Thoracic aorta (tissue), 2 donors: ENCODE measurements around the gene CHRND. TPM values are rescaled to one million over a fixed set of nuclear protein-coding genes. Genes with fewer than 3 reads are reported as not detected.

Source experiments
- ATAC-seq: fragments of 150-250 bp; one replicate; pipeline ENCODE4 v1.8.0; 2017; ENCODE audit warnings: low read depth; ENCODE audit not compliant: insufficient number of reproducible peaks, low FRiP score
- DNase-seq: peaks from one replicate; pipeline ENCODE4 v3.0.0-alpha.2; 2020; ENCODE audit warnings: low spot score
- H3K27ac ChIP-seq, 2 donors: fragments of 200-600 bp; sonication (generic); 1 replicate in 1 of 2; 2 replicates in 1 of 2; pipeline ENCODE4 v1.5.1; 2016; ENCODE audit warnings: mild to moderate bottlenecking in 2 of 2, moderate library complexity in 2 of 2
- H3K27me3 ChIP-seq: fragments of 200-600 bp; sonication (generic); replicated peaks from 2 replicates; pipeline ENCODE4 v1.6.0; 2016; ENCODE audit warnings: mild to moderate bottlenecking; ENCODE audit not compliant: insufficient read depth
- H3K36me3 ChIP-seq: fragments of 200-600 bp; sonication (generic); one replicate; pipeline ENCODE4 v1.5.1; 2016
- H3K4me1 ChIP-seq, 2 donors: fragments of 200-600 bp; sonication (generic); 1 replicate in 1 of 2; 2 replicates in 1 of 2; pipeline versions ENCODE4 v1.5.1 to v1.6.0; 2016; ENCODE audit warnings: low read depth in 2 of 2, mild to moderate bottlenecking in 1 of 2; ENCODE audit not compliant: control insufficient read depth in 1 of 2
- H3K4me3 ChIP-seq: fragments of 200-600 bp; sonication (generic); 2 replicates; pipeline ENCODE4 v1.5.1; 2016; ENCODE audit warnings: mild to moderate bottlenecking
- H3K9me3 ChIP-seq: fragments of 200-600 bp; sonication (generic); 2 replicates; pipeline ENCODE4 v1.5.1; 2016
- CTCF ChIP-seq: fragments of 200-600 bp; sonication (generic); IDR thresholded peaks from one replicate; pipeline ENCODE4 v1.5.1; 2019; ENCODE audit warnings: antibody characterized with exemption
- total RNA-seq, 2 donors: library from RNA; depleted of rRNA; stranded (reverse); fragments of >200 nt; gene quantifications; one replicate each; pipeline versions ENCODE4 v1.1.0 to v1.2.3, GENCODE V29; 2016

Gene CHRND
- total RNA-seq = not detected

GRCh38 chr2:232525791-232526371, at the start of gene CHRND:
Gene CHRND, plus strand, starts transcription at chr2:232526160. Its CDS starts 56 bp downstream, at chr2:232526216.
- no peaks in the 10 kb centered on the region for H3K9me3 ChIP-seq
- peaks cover 17% of the 10 kb centered on the region for H3K27me3 ChIP-seq
- no peak for TF ChIP-seq CTCF
- peaks cover 7 to 33% of the 10 kb centered on the region in 2 donors for H3K4me1 ChIP-seq
- H3K4me3 ChIP-seq = no peak within 1 kb of the TSS
- H3K36me3 ChIP-seq = no peaks in the 10 kb centered on the region
- ATAC-seq = no peak
- no peak within 1 kb of the TSS for H3K27ac ChIP-seq
- no peak for DNase-seq

- Histone ChIP-seq H3K9me3 (peaks cover 6% of the 10 kb centered on the region), H3K4me1 (no peaks in the 10 kb centered on the region), H3K36me3 (no peaks in the 10 kb centered on the region), H3K27me3 (no peaks in the 10 kb centered on the region), H3K27ac (no peak overlapping the region), H3K4me3 (no peak overlapping the region)
- ATAC-seq = no peak
- no peak for TF ChIP-seq CTCF
- DNase-seq = no peak
Observed at GRCh38 chr2:232476791-232477190, 49.2 kb upstream of the CHRND start.

GRCh38 chr2:232477751-232478510, 48.0 kb upstream of the CHRND start:
- Histone ChIP-seq H3K4me3 (no peak overlapping the region), H3K27me3 (no peaks in the 10 kb centered on the region), H3K9me3 (no peaks in the 10 kb centered on the region), H3K36me3 (no peaks in the 10 kb centered on the region), H3K4me1 (no peaks in the 10 kb centered on the region), H3K27ac (no peak overlapping the region)
- ATAC-seq = no peak
- no peak for DNase-seq
- no peak for TF ChIP-seq CTCF

GRCh38 chr2:232478571-232479340, 47.2 kb upstream of the CHRND start:
- H3K4me1 ChIP-seq = no peaks in the 10 kb centered on the region
- H3K27me3 ChIP-seq = no peaks in the 10 kb centered on the region
- DNase-seq (no peak), ATAC-seq (no peak)
- no peak overlapping the region for H3K4me3 ChIP-seq
- no peak overlapping the region for H3K27ac ChIP-seq
- no peak for TF ChIP-seq CTCF
- H3K36me3 ChIP-seq = no peaks in the 10 kb centered on the region
- no peaks in the 10 kb centered on the region for H3K9me3 ChIP-seq
